Measurements from ENCODE around the gene AMPD1.

AMPD1 gene

DNA sequence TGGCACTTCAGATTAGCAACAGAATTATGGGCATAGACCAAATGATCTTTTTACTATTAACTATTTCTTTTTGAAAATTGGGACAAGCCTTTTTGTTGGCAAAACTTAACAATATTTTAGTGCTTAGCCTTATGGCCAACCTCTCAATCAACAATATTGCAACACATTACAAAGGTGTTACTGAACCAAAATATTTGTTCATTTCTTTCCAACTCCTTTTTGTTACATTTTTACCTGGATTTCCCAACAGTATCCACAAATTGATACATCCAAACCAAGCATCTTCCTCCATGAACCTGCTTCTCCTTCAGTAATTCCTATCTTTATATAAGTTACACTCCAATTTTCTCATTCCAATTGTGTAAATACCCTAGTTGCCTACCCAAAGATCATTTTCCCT lies 1.5 kb upstream of the AMPD1 start:
- no peak for DNase-seq

DNA sequence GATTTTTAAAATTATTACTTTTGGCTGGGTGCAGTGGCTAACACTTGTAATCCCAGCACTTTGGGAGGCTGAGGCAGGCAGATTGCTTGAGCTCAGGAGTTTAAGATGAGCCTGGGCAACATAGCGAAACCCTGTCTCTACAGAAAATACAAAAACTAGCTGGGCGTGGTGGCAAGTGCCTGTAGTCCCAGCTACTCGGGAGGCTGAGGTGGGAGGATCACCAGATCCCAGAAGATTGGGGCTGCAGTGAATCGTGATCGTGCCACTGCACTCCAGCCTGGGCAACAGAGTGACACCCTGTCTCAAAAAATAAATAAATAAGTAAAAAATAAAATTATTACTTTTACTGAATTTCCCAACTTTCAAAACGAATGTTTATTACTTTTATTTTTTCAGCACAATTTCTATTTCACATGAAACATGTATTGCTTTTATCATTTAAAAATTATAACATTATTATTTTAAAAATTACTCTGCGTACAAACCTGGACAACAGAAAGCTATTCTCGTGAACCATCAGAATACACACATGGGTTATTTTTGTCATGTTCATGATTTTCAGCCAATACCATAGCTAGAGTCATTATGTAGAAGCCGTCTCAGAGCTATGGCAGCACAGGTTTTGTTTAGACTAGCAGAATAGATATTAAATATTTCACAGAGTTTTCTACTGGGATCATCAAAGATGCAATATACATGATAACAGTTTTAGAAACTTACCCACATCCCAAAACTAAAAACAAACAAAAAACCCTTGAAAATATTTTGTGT lies 621 bp downstream of the AMPD1 start:
- no peak for DNase-seq

DNA sequence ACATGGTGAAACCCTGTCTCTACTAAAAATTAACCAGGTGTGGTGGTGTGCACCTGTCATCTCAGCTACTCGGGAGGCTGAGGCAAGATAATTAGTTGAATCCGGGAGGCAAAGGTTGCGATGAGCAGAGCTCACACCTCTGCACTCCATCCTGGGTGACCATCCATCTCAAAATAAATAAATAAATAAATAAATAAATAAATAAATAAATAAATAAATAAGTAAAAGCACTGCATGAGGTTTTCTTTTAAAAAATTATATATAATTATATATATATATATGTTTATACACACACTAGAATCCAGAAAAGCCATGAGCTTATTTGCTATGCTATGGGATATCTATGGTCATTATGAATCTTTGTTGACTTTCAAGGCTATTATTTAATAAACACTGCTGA lies 2.4 kb downstream of the AMPD1 start:
- no peak for DNase-seq

DNA sequence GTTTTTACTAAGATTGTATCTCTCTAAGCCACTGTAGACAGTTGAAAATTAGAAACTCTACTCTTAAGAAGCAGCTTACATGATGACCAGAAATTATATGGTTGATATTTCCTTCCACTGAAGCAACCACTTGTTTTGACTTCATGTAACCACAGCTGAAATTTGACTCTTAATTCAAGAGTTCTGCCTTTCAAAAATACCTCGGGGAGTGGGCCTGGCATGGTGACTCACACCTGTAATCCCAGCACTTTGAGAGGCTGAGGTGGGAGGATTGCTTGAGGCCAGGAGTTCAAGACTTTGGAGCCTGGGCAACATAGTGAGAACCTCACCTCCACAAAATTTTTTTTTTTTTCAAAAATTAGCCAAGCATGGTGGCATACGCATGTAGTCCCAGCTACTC lies 4.3 kb downstream of the AMPD1 start:
- no peak for DNase-seq

DNA sequence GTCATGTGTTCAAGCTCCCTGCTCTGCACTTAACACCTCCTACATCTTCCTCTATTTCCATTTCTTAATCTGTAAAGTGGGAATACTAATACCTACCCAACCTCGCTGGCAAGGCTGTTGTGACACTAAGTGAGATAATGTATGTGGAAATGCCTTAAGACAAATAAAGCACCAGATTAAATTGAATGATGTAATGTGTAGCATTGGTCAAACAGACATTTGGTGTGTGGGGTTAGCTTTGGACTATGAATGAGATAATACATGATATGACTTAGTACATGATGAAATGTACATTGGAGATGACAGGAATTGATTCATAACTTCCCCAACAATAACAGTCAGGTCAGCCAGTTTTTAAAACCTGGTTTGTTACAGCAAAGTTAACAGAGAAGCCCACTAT lies 5.2 kb downstream of the AMPD1 start:
- DNase-seq: no peak

DNA sequence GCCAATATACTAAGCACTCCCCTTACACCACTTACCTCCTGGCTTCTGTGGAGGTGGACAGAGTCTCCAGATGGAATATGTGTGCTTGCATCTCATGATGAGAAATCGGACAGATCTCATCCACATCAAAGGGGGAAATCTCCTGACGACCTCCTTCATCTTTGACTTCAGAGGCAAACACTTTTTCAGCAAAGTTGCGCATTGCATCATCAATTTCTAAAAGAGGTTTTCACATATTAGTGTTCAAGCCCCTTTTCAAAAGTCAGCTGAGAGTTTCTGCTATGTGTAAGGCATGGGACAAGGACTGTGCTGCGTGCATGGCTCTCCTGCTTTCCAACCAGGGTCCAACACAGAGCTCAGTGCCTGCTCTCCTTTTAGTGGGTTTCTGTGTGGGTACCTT lies 6.8 kb downstream of the AMPD1 start:
- no peak for DNase-seq

DNA sequence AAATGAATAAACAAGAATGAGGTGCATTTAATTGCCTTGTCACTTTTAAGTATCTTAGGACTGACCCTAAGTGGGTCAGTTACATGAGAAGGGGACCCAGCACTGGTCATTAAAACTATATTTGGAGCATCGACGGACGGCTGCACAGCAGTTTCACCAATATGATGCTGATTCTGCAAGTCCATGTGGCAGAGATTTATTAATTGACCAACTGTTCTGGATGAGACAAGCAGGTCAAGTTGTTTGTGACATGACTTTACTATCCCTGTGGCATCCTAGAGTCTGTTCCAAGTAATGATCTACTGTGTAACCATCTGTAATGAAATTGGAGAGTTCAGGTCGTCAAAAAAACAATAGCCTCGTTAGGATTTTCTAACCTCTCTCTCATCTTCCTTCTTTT lies 9.5 kb downstream of the AMPD1 start:
- no peak for DNase-seq

DNA sequence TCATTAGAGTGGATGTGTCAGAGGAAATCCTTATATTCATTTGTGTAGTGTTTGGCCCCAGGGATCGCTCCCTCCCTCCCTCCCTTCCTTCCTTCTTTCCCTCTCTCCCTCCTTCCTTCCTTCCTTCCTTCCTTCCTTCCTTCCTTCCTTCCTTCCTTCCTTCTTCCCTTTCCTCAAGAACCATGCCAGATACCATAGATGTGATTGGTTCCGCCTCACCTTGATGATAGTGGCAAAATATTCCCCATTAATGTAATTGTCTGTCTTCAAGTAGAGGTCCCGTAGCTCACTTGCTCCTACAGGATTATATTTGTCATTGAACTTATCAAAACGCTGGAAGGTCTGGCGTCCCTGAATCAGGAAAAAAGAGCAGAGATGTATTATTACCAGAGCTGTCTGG lies 17.7 kb downstream of the AMPD1 start:
- DNase-seq: no peak

DNA sequence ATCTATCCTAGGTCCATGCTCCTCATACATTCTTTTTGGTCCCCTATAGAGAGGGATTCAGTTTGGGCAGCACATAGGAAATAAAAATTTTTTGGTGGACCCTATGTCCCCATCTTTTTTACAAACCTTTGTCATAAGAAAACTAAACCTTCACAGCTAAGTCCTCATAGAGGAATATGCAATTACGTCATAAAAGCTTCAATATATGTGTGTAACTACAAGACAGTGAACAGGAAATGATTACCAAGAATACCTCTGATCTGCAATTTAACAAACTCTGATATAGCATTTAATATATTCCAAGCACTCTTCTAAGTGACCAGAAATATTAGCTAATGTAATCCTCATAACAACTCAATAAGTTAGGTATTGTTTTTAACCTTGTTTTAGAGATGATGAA lies 19.2 kb downstream of the AMPD1 start:
- no peak for DNase-seq

DNA sequence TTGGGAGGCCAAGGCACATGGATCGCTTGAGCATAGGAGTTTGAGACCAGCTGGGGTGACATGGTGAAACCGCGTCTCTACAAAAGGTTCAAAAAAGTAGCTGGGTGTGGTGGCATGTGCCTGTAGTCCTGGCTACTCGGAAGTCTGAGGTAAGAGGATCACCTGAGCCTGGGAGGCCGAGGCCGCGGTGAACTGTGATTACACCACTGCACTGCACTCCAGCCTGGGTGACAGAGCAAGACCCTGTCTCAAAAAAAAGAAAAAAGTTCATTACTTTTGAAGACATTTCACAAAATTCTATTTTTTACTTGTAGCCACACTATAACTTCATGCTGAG lies 23.4 kb downstream of the AMPD1 start:
- DNase-seq: no peak

DNA sequence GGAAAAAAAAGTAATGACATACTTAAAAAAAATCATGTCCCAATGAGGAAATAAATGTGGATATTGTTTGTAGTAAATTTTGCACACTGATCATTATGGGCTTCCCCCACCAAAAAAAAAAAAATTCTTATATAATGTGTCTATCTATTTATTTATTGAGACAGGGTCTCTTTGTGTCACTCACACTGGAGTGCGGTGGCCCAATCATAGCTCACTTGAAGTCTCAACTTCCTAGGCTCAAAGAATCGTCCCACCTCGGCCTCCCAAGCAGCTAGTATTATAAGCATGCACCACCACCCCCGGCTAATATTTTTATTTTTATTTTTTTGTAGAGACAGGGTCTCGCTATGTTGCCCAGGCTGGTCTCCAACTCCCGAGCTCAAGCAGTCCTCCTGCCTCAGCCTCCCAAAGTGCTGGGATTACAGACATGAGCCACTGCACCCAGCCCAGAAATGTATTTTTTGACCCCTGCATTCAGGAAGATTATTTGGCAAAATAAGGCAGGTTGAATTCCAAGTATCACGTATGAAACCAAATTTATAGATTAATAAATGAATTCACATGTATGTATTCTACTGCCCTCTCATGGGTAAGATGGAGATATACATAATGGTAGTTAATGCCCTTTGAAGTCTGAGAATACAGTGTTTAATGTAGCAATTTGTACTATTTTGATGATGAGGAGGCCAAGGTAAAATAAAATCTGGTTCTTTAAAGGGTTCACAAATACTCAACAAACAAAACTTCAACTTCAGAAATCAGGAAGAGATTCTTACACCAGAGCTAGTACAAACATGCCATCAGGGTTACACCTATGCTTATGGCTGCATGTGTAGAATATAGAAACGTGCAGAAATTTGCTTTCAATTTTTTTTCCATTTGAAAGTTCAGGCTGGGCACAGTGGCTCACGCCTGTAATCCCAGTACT lies 24.1 kb downstream of the AMPD1 start:
- no peak for DNase-seq

DNA sequence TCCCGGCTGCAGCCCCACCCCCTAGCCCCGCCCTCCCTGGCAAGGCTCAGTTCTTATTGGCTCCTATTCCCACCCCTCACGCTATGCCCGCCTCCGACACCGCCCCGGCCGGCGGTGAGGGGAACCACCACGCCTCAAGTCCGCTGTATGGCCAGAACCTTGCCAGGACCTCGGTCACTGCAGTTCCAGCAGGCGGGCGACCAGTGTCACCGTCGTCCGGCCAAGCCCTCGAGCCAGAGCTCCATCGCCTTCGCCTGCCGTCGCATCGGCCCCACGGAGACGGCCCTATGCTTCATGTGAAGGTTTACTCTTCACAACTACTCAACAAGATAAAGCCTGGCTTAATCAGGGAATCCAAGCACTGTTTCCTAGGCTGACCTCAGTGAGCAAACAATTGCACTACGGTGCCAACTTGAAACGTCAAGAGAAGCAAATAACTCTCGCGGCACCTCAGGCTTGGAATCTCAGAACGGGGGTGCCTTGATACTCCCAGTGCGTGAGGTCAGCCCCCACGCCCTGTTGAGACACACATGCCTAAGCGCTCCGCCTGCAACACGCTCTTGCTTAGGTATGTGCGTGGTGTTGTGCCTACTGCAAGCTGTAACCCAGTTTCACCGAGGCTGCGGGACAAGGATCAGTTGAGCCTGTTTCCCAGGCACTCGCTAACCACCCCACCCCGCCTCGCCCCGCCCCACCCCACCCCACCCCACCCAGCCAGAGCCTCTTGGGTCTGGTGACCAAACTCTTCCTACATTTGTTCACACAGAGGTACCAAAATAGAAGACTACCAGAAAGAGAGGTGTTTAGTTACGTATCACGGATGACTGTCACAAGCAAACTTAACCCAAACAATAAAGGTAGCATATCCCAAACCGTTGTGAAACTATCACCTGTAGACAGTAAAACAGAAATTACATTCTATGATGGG lies 25.0 kb downstream of the AMPD1 start:
- DNase-seq: peak; percentile 81

DNA sequence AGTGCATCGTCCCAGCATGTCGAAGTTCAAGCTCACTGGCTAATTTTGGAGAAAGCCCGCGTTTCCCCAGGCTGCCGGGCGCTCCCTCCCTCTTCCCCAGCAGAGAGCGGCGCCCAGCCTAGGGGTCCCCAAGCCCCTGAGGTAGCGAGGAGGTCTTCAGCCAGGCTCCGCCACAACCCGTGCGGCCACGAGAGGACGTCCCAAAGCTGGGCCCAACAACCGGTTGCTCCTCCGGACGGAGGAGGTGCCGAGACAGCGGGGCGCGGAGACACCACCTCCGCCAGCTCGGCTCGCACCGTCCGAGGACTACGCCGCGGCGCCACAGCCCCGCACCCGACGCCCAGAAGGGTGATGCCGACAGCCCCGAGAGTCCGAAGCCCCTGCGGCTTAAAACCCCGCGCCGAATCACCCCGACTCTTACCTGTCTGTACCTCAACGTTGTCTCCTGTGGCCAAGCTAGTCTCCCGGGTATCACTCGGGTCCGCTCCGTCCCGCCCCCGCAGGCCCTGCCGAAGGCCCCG lies 25.7 kb downstream of the AMPD1 start, which contains the start of gene DENND2C:
TSS of gene DENND2C (minus strand) at position 488 of the 521 bp plus-strand sequence. CDS start 44,065 bp downstream, outside the sequence.
- DNase-seq: no peak

DNA sequence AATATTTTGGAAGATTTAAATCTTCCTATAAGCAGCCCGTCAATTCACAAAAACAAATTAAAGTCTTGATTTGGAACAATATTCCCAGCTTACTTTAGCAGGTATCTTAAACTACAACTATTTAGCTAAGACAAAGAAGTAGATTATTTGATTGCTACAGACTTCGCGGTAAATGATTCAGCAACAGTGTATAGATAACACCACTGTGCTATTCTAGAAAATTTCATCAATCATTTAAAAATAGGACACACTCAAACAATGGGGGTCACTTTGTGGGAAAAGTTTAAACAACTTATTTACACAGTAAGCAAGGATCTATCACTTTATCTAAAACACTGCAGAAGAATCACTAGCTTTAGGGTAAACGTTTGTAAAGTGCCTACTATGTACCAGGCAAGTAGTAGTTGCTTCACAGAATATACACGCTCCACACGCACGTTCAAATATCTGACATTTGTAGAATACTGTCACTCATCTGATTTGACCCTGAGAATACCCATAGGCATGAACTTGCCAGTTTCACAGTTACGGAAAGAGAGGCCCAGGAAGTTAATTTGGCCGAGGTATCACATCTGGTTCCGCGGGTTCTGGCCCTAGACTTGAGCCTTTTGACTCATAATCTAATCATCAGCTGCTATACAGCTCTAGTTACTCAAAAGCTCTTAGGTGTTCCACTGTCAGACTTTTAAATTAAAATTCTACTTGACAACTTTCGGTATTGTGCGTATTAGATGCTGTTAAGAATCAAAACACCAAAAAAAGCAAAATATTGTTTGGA lies 26.4 kb downstream of the AMPD1 start:
- DNase-seq: no peak

DNA sequence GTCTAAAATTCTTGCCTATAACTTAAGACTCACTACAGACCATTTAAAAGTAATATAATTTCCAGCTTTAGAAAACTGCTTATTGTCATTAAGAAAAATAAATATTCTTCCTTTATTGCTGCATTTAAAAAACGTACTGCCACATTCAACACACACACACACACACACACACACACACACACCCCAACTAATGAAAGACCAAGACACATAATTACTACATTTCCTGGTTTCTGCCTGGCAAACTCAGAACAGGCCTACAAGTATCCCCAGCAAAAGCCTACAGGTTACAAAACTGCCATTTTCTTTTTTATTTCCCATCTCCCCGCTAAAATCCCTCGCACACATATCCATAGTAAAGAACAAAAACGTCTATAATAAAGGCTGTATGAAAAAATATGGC lies 27.0 kb downstream of the AMPD1 start:
- no peak for DNase-seq

DNA sequence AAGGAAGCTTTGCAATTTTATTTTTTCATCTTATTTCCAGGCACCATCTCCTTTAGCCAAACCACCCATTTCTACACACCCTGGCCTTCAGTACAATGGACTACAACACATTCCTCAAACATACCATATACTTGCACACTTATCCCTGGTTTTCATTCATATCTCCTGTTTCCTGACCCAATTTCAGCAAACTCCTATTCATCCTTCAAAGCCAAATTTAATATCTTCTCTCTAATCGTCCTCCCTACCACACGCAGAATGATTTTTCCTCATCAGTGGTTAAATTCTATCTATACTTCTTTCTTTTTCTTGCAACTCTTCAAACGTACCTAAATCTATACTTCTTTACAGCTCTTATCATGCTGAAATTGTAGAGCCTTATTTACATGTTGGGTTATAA lies 28.4 kb downstream of the AMPD1 start:
- no peak for DNase-seq

DNA sequence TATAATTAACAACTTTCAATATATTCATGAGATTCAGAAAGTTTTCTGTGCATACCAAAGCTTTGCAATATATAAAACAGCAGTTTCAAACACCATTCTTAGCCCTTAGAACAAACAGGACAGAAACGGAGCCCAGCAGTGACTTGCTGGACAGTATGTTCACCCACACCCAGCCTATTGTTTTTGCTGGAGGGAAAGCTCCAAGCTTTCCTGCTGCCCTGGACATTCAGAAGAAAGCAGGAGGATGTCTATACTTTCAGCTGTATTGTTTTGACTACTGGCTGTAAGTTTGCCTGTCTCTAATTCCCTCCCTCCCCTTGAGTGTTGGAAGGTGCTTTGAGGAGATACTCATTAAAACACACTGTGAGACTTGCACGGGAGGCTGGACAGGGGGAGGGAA lies 35.1 kb downstream of the AMPD1 start:
- no peak for DNase-seq

DNA sequence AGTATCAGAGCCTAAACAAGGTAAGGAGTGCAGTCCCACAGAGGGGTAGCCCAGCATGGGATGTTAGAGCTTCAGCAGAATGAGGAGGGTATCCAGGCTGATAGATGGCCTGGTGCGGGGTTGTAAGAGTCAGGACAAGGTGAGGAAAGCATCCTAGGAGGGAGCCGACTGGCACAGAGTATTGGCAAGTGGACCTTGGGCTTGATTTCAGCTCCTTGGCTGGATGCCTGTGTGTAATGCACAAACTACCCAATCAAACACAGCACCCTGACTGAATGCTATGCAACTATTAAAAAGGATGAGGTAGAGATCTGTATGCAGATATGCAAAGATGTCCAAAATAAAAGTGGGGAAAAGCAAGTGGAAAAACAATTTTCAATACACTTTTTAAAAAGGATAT lies 43.5 kb downstream of the AMPD1 start:
- DNase-seq: no peak

DNA sequence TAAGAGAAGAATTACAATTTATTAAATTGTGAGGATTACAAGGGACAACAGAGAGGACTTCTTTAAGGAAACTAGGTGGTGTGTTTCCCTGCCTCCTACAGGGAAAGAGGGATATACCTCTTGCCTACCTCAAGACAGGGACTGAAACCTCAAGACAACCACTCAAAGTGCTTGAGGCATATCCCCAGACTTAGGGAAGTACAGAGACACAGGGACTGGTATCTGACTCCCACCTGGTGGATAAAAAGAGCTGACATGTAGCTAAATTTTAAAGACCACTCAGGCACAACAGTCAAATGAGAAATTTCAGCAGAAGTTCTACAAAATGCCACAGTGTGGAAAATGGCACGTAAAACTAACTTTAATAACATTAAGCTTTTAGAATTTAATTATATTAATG lies 46.8 kb downstream of the AMPD1 start:
- DNase-seq: no peak

DNA sequence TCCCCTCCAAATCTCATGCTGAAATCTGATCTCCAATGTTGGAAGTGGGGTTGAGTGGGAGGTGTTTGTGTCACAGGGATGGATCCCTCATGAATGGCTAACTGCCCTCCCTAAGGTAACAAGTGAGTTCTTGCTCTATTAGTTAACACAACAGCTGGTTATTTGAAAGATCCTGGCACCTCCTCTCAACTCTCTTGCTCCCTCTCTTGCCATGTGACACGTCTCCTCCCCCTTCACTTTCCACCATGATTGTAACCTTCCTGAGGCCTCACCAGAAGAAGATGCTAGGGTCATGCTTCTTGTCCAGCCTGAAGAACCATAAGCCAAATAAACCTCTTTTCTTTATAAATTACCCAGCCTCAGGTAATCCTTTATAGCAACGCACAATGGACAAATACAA lies 54.0 kb downstream of the AMPD1 start:
- DNase-seq: no peak

DNA sequence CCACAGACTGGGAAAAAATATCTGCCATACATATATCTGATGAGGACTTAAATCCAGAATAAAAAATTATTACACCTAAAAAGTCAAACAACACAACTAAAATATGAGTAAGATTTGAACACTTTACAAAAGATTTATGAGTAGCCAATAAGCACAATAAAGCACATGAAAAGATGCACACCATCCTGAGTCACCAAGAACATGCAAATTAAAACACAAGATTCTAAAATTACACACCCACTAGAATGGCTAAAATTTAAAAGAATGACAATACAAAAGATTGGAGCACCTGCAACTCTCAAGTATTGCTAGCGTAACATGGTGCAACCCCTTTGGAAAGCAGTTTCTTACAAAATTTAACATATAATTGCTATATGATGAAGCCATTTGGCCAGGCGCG lies 56.4 kb downstream of the AMPD1 start:
- DNase-seq: no peak

DNA sequence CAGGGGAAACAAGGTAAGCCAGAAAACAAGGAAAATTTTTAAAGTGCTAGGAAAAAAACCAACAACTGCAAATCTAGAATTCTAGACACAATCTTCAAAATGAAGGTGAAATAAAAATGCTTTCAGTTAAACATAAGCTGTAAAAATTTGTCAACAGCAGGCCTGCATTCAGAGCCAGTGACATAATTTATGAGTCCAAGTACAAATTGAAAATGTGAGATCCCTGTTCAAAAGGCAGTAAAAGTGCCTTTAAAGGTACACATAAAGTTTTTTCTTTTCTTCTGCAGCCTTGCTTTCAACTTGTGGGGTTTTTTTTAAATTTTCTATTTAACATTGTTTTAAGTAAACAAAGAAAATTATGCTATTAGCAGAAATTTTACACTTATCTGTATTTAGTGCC lies 62.9 kb downstream of the AMPD1 start:
- no peak for DNase-seq

Measured in activated effector memory CD4-positive, alpha-beta T cell treated with Interleukin-2 at 50 U/mL for 16 hours (primary cell).